ENCODE data around the gene RAP1B.
A peak's percentile ranks its signal among the peaks of the same experiment; 100 is the strongest.
"Not testable (repeated sequence)": the region's sequence is repeated elsewhere in the genome, so short reads cannot be mapped to it uniquely, and the experiment has no call there.

RAP1B gene

DNA sequence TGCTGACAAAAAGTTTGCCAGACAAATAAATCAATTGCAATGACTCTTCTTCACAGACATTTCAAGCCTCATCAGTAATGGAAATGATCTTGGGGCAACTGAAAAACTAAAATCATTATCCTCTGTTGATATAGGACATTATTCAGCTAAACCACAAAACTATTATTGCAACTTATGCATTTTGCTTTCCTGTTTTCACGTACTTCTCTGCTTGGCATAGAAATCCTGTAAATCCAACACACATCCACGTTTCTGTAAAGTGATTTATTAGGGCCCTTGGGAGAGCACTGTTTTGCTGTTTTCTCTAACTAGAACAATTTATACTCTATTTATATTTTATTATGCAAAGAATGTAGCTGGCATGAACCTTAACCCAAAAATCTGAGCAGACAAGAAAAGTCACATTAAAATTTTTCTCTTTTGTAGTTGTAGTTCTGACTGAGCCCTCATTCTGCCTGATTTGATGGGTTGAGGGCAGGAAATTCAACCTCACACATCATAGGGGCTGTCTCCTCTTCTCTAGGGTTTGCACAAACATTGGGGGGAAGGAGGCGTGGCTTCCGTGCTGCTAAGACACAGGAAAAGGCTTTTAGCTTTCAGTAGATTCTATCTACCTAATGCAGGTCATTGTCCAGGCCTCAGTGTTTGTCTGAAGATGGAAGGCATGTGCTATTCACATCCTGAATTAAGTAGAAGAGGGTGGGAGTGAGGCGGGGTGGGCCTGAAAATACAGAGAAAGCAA is 64.6 kb downstream of the RAP1B start:
- H3K36me3 ChIP-seq (ENCODE audit: control insufficient read depth in 5 of 5, insufficient read depth in 5 of 5, low read length in 5 of 5): no peaks in the 10 kb centered on the region
- H3K4me3 ChIP-seq (ENCODE audit: low read depth in 1 of 5, low read length in 5 of 5): no peak overlapping the region
- peak overlapping the region; percentile 76 for H3K27ac ChIP-seq (ENCODE audit: low read depth, low read length)

DNA sequence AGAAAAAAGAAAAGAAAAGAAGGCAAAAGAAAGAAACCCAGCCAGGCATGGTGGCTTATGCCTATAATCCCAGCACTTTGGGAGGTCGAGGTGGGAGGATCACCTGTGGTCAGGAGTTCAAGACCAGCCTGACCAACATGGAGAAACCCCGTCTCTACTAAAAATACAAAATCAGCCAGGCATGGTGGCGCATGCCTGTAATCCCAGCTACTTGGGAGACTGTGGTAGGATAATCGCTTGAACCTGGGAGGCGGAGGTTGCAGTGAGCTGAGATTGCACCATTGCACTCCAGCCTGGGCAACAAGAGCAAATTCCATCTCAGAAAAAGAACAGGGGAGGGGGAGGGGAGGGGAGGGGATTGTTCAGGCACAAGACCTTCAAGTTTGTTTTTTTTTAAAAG is 66.2 kb downstream of the RAP1B start:
- H3K27ac ChIP-seq (ENCODE audit: low read depth, low read length); H3K9ac ChIP-seq (ENCODE audit: low read length in 5 of 5); H3K9me3 ChIP-seq (ENCODE audit: control insufficient read depth in 5 of 5, low read length in 5 of 5); H3K27me3 ChIP-seq (ENCODE audit: control insufficient read depth in 5 of 5, insufficient read depth in 4 of 5, low read length in 5 of 5); H3K36me3 ChIP-seq (ENCODE audit: control insufficient read depth in 5 of 5, insufficient read depth in 5 of 5, low read length in 5 of 5): not testable (repeated sequence)
- Histone ChIP-seq H3K4me1 (ENCODE audit: control insufficient read depth in 5 of 5, insufficient read depth in 5 of 5, low read length in 5 of 5) (peaks cover 0 to 15% (median 12%) of the 10 kb centered on the region in 5 donors), H3K4me3 (ENCODE audit: low read depth in 1 of 5, low read length in 5 of 5) (peak overlapping the region in 1 of 5 donors; percentile 44)

More for the DNA sequence above, 64.6 kb downstream of the RAP1B start:
- H3K9ac ChIP-seq (ENCODE audit: low read length in 5 of 5): peak overlapping the region in 2 of 5 donors; percentile 32 to 56
- H3K4me1 ChIP-seq (ENCODE audit: control insufficient read depth in 5 of 5, insufficient read depth in 5 of 5, low read length in 5 of 5): peaks cover 0 to 15% (median 12%) of the 10 kb centered on the region in 5 donors
- no peaks in the 10 kb centered on the region for H3K27me3 ChIP-seq (ENCODE audit: control insufficient read depth in 5 of 5, insufficient read depth in 4 of 5, low read length in 5 of 5)
- no peaks in the 10 kb centered on the region for H3K9me3 ChIP-seq (ENCODE audit: control insufficient read depth in 5 of 5, low read length in 5 of 5)

DNA sequence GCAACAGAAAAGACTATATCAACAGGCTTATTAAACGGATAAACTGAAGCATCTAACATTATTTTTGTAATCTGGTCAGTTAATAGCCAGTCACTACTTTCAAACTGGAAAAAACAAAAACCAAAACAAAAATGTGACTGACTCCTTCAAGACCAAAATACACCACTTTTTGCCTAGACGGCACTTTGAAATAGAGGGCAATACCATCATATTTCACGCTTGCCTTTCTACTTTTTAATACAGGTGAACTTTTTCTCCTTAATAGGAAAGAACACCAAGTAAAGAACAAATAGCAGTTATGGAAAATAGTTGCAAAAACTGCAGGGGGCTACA is 75.5 kb downstream of the RAP1B start:
- Histone ChIP-seq H3K9ac (ENCODE audit: low read length in 5 of 5) (peak overlapping the region; percentile 48 to 99 (median 72)), H3K4me3 (ENCODE audit: low read depth in 1 of 5, low read length in 5 of 5) (peak overlapping the region; percentile 89 to 99 (median 98)), H3K27me3 (ENCODE audit: control insufficient read depth in 5 of 5, insufficient read depth in 4 of 5, low read length in 5 of 5) (no peaks in the 10 kb centered on the region), H3K9me3 (ENCODE audit: control insufficient read depth in 5 of 5, low read length in 5 of 5) (no peaks in the 10 kb centered on the region), H3K27ac (ENCODE audit: low read depth, low read length) (peak overlapping the region; percentile 97), H3K36me3 (ENCODE audit: control insufficient read depth in 5 of 5, insufficient read depth in 5 of 5, low read length in 5 of 5) (peaks cover 0 to 9% (median 8%) of the 10 kb centered on the region in 5 donors), H3K4me1 (ENCODE audit: control insufficient read depth in 5 of 5, insufficient read depth in 5 of 5, low read length in 5 of 5) (peaks cover 6 to 34% (median 21%) of the 10 kb centered on the region in 5 donors)

DNA sequence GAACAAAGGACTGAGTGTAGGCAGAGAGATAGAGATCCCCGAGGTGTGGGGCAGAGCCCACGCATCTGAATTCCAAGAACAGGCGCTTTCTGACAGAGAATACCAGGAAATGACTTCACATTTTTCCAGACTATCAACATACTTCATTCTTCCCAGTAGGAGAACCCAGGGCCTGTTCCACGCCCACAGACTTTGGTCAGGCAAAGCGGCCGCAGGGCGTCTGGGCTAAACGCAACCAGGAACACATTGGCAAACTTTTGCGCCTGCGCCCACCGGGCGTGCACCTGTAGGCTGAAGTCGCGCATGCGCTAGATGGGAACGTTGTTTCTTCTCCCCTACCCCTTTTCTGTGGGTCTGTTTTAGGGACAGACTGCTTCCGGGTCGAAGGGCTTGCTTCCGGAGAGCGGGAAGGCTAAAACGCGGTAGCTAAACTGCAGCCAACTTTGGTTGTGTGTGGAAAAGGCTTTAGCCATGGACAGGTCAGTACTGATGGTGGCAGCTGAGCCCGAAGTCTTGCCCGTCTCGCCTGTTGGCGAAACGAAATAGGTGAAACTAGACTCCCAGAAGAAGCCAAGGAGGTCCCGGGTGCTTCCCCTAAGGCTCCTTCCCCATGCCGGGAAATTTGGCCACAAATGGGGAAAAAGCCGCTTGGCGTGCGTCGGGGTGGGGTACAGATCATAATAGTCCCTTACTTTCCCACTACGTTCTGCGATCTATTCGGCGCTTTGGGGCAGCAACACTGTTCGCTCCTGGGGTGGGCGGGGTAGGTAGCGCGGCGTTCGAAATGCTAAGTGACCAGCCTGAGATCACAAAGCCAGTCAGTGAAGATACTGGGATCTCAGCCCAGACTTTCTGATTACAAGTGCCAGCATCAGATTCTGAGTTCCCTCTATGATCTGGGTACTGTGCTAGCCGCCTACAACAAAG is 76.2 kb downstream of the RAP1B start, which contains the start of gene NUP107:
NUP107 (plus strand) TSS at position 384 of the 927 bp plus-strand sequence; CDS start at position 472, 88 bp downstream.
- peak within 1 kb of the TSS; percentile 90 to 99 (median 98) for H3K9ac ChIP-seq (ENCODE audit: low read length in 5 of 5)
- H3K27ac ChIP-seq (ENCODE audit: low read depth, low read length): peak within 1 kb of the TSS; percentile 97
- peaks cover 0 to 14% (median 12%) of the 10 kb centered on the region in 5 donors for H3K36me3 ChIP-seq (ENCODE audit: control insufficient read depth in 5 of 5, insufficient read depth in 5 of 5, low read length in 5 of 5)
- peak within 1 kb of the TSS; percentile 89 to 99 (median 98) for H3K4me3 ChIP-seq (ENCODE audit: low read depth in 1 of 5, low read length in 5 of 5)
- H3K4me1 ChIP-seq (ENCODE audit: control insufficient read depth in 5 of 5, insufficient read depth in 5 of 5, low read length in 5 of 5): peaks cover 6 to 34% (median 21%) of the 10 kb centered on the region in 5 donors
- H3K27me3 ChIP-seq (ENCODE audit: control insufficient read depth in 5 of 5, insufficient read depth in 4 of 5, low read length in 5 of 5): no peaks in the 10 kb centered on the region
- H3K9me3 ChIP-seq (ENCODE audit: control insufficient read depth in 5 of 5, low read length in 5 of 5): no peaks in the 10 kb centered on the region

DNA sequence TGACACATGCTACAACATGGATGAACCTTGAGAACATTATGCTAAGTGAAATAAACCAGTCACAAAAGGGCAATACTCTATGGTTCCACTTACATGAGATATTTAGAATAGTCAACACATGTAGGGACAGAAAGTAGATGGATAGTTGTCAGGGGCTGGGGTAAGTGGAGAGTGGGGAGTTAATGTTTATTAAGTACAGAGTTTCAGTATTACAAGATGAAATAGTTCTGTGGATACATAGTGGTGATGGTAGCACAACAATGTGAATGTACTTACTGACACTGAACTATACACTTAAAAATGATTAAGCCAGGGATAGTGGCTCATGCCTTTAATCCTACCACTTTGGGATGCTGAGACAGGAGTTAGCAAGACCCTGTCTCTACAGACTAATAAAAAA is 84.8 kb downstream of the RAP1B start:
- Histone ChIP-seq H3K36me3 (ENCODE audit: control insufficient read depth in 5 of 5, insufficient read depth in 5 of 5, low read length in 5 of 5) (peaks cover 37 to 82% (median 63%) of the 10 kb centered on the region in 5 donors), H3K9me3 (ENCODE audit: control insufficient read depth in 5 of 5, low read length in 5 of 5) (no peaks in the 10 kb centered on the region), H3K27me3 (ENCODE audit: control insufficient read depth in 5 of 5, insufficient read depth in 4 of 5, low read length in 5 of 5) (no peaks in the 10 kb centered on the region), H3K27ac (ENCODE audit: low read depth, low read length) (no peak overlapping the region), H3K9ac (ENCODE audit: low read length in 5 of 5) (no peak overlapping the region), H3K4me1 (ENCODE audit: control insufficient read depth in 5 of 5, insufficient read depth in 5 of 5, low read length in 5 of 5) (no peaks in the 10 kb centered on the region), H3K4me3 (ENCODE audit: low read depth in 1 of 5, low read length in 5 of 5) (no peak overlapping the region)

DNA sequence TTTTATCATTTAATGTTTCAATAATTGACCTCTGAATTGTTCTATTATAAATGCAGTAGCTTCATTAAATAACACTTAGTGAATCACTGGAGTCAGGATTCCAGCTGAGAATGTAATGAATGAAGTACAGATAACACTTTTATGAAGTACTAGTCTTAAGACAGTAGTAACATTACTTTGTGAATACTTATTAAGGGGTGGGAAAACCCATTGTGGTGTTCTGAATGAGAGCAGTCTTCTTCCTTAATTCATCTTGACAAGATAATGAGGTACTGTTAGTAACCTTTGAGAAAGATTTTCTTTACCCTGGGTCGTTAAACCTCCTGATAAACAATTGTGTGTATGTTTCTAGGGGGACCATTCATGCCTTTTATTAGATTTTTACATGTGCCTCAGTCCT is 88.8 kb downstream of the RAP1B start:
- no peak overlapping the region for H3K4me3 ChIP-seq (ENCODE audit: low read depth in 1 of 5, low read length in 5 of 5)
- H3K9ac ChIP-seq (ENCODE audit: low read length in 5 of 5): no peak overlapping the region
- H3K27me3 ChIP-seq (ENCODE audit: control insufficient read depth in 5 of 5, insufficient read depth in 4 of 5, low read length in 5 of 5): no peaks in the 10 kb centered on the region
- H3K27ac ChIP-seq (ENCODE audit: low read depth, low read length): no peak overlapping the region
- H3K36me3 ChIP-seq (ENCODE audit: control insufficient read depth in 5 of 5, insufficient read depth in 5 of 5, low read length in 5 of 5): peaks cover 34 to 74% (median 54%) of the 10 kb centered on the region in 5 donors
- no peaks in the 10 kb centered on the region for H3K9me3 ChIP-seq (ENCODE audit: control insufficient read depth in 5 of 5, low read length in 5 of 5)
- H3K4me1 ChIP-seq (ENCODE audit: control insufficient read depth in 5 of 5, insufficient read depth in 5 of 5, low read length in 5 of 5): no peaks in the 10 kb centered on the region

Measured in subcutaneous abdominal adipose tissue (tissue), 5 donors.